PC-9 (cell line): Measurements from ENCODE around the gene CPS1. TPM values are rescaled to one million over a fixed set of nuclear protein-coding genes. Genes with fewer than 3 reads are reported as not detected.

ENCODE experiments used
- Bru-seq: library from RNA; stranded (reverse); fragments of 400-500 nt; gene quantifications from one replicate; lab custom pipeline; 2021; lab: Mats Ljungman, UMichigan
- BruChase-seq, 2 experiments: library from RNA; stranded (reverse); fragments of 400-500 nt; gene quantifications; one replicate each; lab custom pipeline; 2021; lab: Mats Ljungman, UMichigan
- BruUV-seq: library from RNA; stranded (reverse); fragments of 400-500 nt; replicated peaks from 2 replicates; lab custom pipeline; 2021; lab: Mats Ljungman, UMichigan
- CTCF ChIA-PET: fragments of 300-600 bp; sonication (Branson Sonifier 250); formaldehyde crosslinking; loops from one replicate; lab custom pipeline; 2022; ENCODE audit warnings: antibody characterized with exemption; lab: Charles Lee
- POLR2A ChIA-PET: fragments of 300-600 bp; sonication (Branson Sonifier 250); formaldehyde crosslinking; loops from one replicate; lab custom pipeline; 2022; ENCODE audit warnings: antibody characterized with exemption; ENCODE audit not compliant: unreplicated experiment; lab: Charles Lee
- DNase-seq, 2 experiments: peaks; one replicate each; pipeline versions ENCODE4 v3.0.0 to v3.0.0-alpha.2; 2015 to 2022; ENCODE audit warnings: mixed read lengths in 1 of 2
- H2AFZ ChIP-seq: fragments of 200-600 bp; sonication (generic); 2 replicates; pipeline ENCODE4 v1.8.1; 2017; ENCODE audit warnings: antibody characterized with exemption
- H3F3A ChIP-seq: fragments of 200-600 bp; sonication (generic); 2 replicates; pipeline ENCODE4 v1.8.1; 2017; ENCODE audit warnings: antibody characterized with exemption, mild to moderate bottlenecking, low read depth; ENCODE audit not compliant: insufficient read depth
- H3K27ac ChIP-seq: fragments of 200-600 bp; sonication (generic); 2 replicates; pipeline ENCODE4 v1.6.1; 2016; ENCODE audit warnings: mixed run types
- H3K27me3 ChIP-seq: fragments of 200-600 bp; sonication (generic); 2 replicates; pipeline ENCODE4 v1.6.1; 2016; ENCODE audit warnings: low read depth, mixed run types; ENCODE audit not compliant: insufficient read depth
- H3K36me3 ChIP-seq: fragments of 200-600 bp; sonication (generic); 2 replicates; pipeline ENCODE4 v1.6.1; 2016; ENCODE audit warnings: low read depth, mixed run types
- H3K4me1 ChIP-seq: fragments of 200-600 bp; sonication (generic); replicated peaks from 2 replicates; pipeline ENCODE4 v1.6.1; 2016; ENCODE audit warnings: mixed run types; ENCODE audit not compliant: insufficient read depth
- H3K4me2 ChIP-seq: fragments of 200-600 bp; sonication (generic); 2 replicates; pipeline ENCODE4 v1.6.1; 2017; ENCODE audit warnings: mixed run types
- H3K4me3 ChIP-seq: fragments of 200-600 bp; sonication (generic); 2 replicates; pipeline ENCODE4 v1.6.1; 2016; ENCODE audit warnings: mixed run types
- H3K79me2 ChIP-seq: fragments of 200-600 bp; sonication (generic); 2 replicates; pipeline ENCODE4 v1.6.1; 2017; ENCODE audit warnings: low read depth, mixed run types
- H3K9me2 ChIP-seq: fragments of 200-600 bp; sonication (generic); 2 replicates; pipeline ENCODE4 v1.8.1; 2017; ENCODE audit warnings: mild to moderate bottlenecking; ENCODE audit not compliant: insufficient read depth
- H3K9me3 ChIP-seq: fragments of 200-600 bp; sonication (generic); 2 replicates; pipeline ENCODE4 v1.8.1; 2016; ENCODE audit warnings: low read depth; ENCODE audit not compliant: insufficient read depth
- H4K20me1 ChIP-seq: fragments of 200-600 bp; sonication (generic); 2 replicates; pipeline ENCODE4 v1.8.1; 2017; ENCODE audit not compliant: insufficient read depth
- CTCF ChIP-seq: fragments of 200-600 bp; sonication (generic); conservative IDR thresholded peaks from 2 replicates; pipeline ENCODE4 v1.6.1; 2017; ENCODE audit warnings: mixed run types, antibody characterized with exemption, mild to moderate bottlenecking, moderate library complexity
- EZH2 ChIP-seq: fragments of 200-600 bp; sonication (generic); IDR thresholded peaks from 2 replicates; pipeline ENCODE4 v1.8.0; 2017; ENCODE audit warnings: antibody characterized with exemption, low read depth
- intact Hi-C: fragments of 100-400 bp; cut with micrococcal nuclease; formaldehyde crosslinking; loops from one replicate; pipeline ENCODE4 v1.10.0; 2022; ENCODE audit not compliant: unreplicated experiment
- long read RNA-seq: library from polyadenylated mRNA; stranded (forward); transcript quantifications from one replicate; pipeline ENCODE4 v2.0.0, GENCODE V29; 2022
- total RNA-seq: library from RNA; stranded (reverse); gene quantifications from 2 replicates; pipeline ENCODE4 v1.2.3, GENCODE V29; 2021

Gene CPS1
- total RNA-seq (20.3 and 27.5 TPM in 2 replicates), Bru-seq, nascent RNA (percentile 47 among the genes with signal in this experiment), BruChase-seq, experiment 1, labeled RNA remaining after a 2-hour chase (percentile 40 among the genes with signal in this experiment), BruChase-seq, experiment 2, labeled RNA remaining after a 6-hour chase (percentile 41 among the genes with signal in this experiment)
- long read RNA-seq, full-length matches to known transcripts, result 2 of 7 reads
- long read RNA-seq, partial matches to known transcripts, result 3 of 7 reads
- long read RNA-seq, other reads (novel, unspliced or antisense), result 2 of 7 reads

GRCh38 chr2:210556329-210556980, at the start of gene CPS1:
Gene CPS1, plus strand, starts transcription at chr2:210556599. Its CDS starts 135 bp downstream, at chr2:210556734.
- no peak within 1 kb of the TSS for H3K27ac ChIP-seq
- H3K4me2 ChIP-seq, result no peak within 1 kb of the TSS
- H3K36me3 ChIP-seq, result no peaks in the 10 kb centered on the region
- no peak for DNase-seq
- ChIA-PET POLR2A (no interaction called here), CTCF (no interaction called here)
- H3K9me3 ChIP-seq, result no peaks in the 10 kb centered on the region
- no peaks in the 10 kb centered on the region for H3K4me1 ChIP-seq
- no peak within 1 kb of the TSS for H2AFZ ChIP-seq
- H3K4me3 ChIP-seq, result no peak within 1 kb of the TSS
- no TSS peak for BruUV-seq
- no peaks in the 10 kb centered on the region for H3K9me2 ChIP-seq
- TF ChIP-seq CTCF (no peak), EZH2 (no peak)
- intact Hi-C loops, result no loop called here
- H3F3A ChIP-seq, result no peaks in the 10 kb centered on the region
- no peaks in the 10 kb centered on the region for H4K20me1 ChIP-seq
- H3K27me3 ChIP-seq, result no peaks in the 10 kb centered on the region
- no peaks in the 10 kb centered on the region for H3K79me2 ChIP-seq

GRCh38 chr2:210515911-210516310, 40.5 kb upstream of the CPS1 start:
- POLR2A ChIA-PET, result no interaction called here

GRCh38 chr2:210517264-210517663, 39.1 kb upstream of the CPS1 start:
- Histone ChIP-seq H3F3A (no peaks in the 10 kb centered on the region), H3K27ac (no peak overlapping the region), H2AFZ (no peak overlapping the region), H3K79me2 (no peaks in the 10 kb centered on the region), H4K20me1 (no peaks in the 10 kb centered on the region), H3K4me2 (no peak overlapping the region), H3K9me3 (no peaks in the 10 kb centered on the region), H3K4me1 (no peaks in the 10 kb centered on the region), H3K36me3 (no peaks in the 10 kb centered on the region), H3K9me2 (no peaks in the 10 kb centered on the region), H3K27me3 (no peaks in the 10 kb centered on the region), H3K4me3 (no peak overlapping the region)
- no peak for TF ChIP-seq CTCF
- no peak for TF ChIP-seq EZH2
- BruUV-seq, result no TSS peak
- CTCF ChIA-PET, result no interaction called here
- DNase-seq, result no peak
- intact Hi-C loops, result no loop called here
- POLR2A ChIA-PET, result no interaction called here

More at GRCh38 chr2:210515911-210516310, 40.5 kb upstream of the CPS1 start:
- H3K79me2 ChIP-seq, result no peaks in the 10 kb centered on the region
- TF ChIP-seq CTCF, result no peak
- TF ChIP-seq EZH2, result no peak
- no peaks in the 10 kb centered on the region for H3K27me3 ChIP-seq
- H3K9me3 ChIP-seq, result no peaks in the 10 kb centered on the region
- CTCF ChIA-PET, result no interaction called here
- no peak overlapping the region for H3K27ac ChIP-seq
- no peak overlapping the region for H2AFZ ChIP-seq
- no peak overlapping the region for H3K4me2 ChIP-seq
- DNase-seq, result no peak
- no TSS peak for BruUV-seq
- intact Hi-C loops, result no loop called here
- H3K36me3 ChIP-seq, result no peaks in the 10 kb centered on the region
- no peak overlapping the region for H3K4me3 ChIP-seq
- no peaks in the 10 kb centered on the region for H3K9me2 ChIP-seq
- no peaks in the 10 kb centered on the region for H4K20me1 ChIP-seq
- no peaks in the 10 kb centered on the region for H3F3A ChIP-seq
- H3K4me1 ChIP-seq, result no peaks in the 10 kb centered on the region
